ENCODE results near the gene UBE2M.

Gene UBE2M

GRCh38 chr19:58573658-58574164, 15.3 kb upstream of the UBE2M start:
- Mint-ChIP-seq H3K4me3 (peak overlapping the region; percentile 92), H3K27ac (peak overlapping the region; percentile 98 to 99), H3K9me3 (no peaks in the 10 kb centered on the region), H3K4me1 (peaks cover 57% of the 10 kb centered on the region), H3K27me3 (no peaks in the 10 kb centered on the region)
- ATAC-seq (no peak), DNase-seq (no peak)

- Mint-ChIP-seq H3K27ac (peak within 1 kb of the TSS; percentile 98 to 99), H3K4me3 (peak within 1 kb of the TSS; percentile 92), H3K27me3 (no peaks in the 10 kb centered on the region), H3K4me1 (peaks cover 57% of the 10 kb centered on the region), H3K9me3 (no peaks in the 10 kb centered on the region)
- ATAC-seq (peak; percentile 78), DNase-seq (peak; percentile 98 to 100)
These were observed 14.6 kb upstream of the UBE2M start, which contains the start of gene MZF1 for GRCh38 chr19:58572818-58573657. MZF1 (minus strand) TSS chr19:58573335; CDS start chr19:58571389, 1,946 bp downstream.

- Mint-ChIP-seq H3K9me3 (no peaks in the 10 kb centered on the region), H3K4me1 (peaks cover 51% of the 10 kb centered on the region), H3K4me3 (peak overlapping the region; percentile 92), H3K27ac (peak overlapping the region; percentile 77 to 98), H3K27me3 (no peaks in the 10 kb centered on the region)
- ATAC-seq = no peak
- no peak for DNase-seq
These were observed 13.8 kb upstream of the UBE2M start for GRCh38 chr19:58572026-58572817.

- H3K4me1 Mint-ChIP-seq = peaks cover 48% of the 10 kb centered on the region
- H3K27me3 Mint-ChIP-seq = no peaks in the 10 kb centered on the region
- DNase-seq (no peak), ATAC-seq (no peak)
- no peaks in the 10 kb centered on the region for H3K9me3 Mint-ChIP-seq
- peak overlapping the region; percentile 92 for H3K4me3 Mint-ChIP-seq
- H3K27ac Mint-ChIP-seq = no peak overlapping the region
These were observed 13.2 kb upstream of the UBE2M start for GRCh38 chr19:58571575-58571947.

- no peak overlapping the region for H3K27ac Mint-ChIP-seq
These were observed 12.6 kb upstream of the UBE2M start for GRCh38 chr19:58570770-58571574.

GRCh38 chr19:58569943-58570670, 11.7 kb upstream of the UBE2M start:
- Mint-ChIP-seq H3K9me3 (no peaks in the 10 kb centered on the region), H3K4me3 (no peak overlapping the region), H3K27ac (peak overlapping the region in 1 of 2 donors; percentile 74), H3K27me3 (no peaks in the 10 kb centered on the region), H3K4me1 (peaks cover 48% of the 10 kb centered on the region)
- no peak for ATAC-seq
- DNase-seq = peak in 1 of 2 donors; percentile 9

More at GRCh38 chr19:58570770-58571574, 12.6 kb upstream of the UBE2M start:
- Mint-ChIP-seq H3K9me3 (no peaks in the 10 kb centered on the region), H3K4me3 (no peak overlapping the region), H3K27me3 (no peaks in the 10 kb centered on the region), H3K4me1 (peaks cover 51% of the 10 kb centered on the region)
- peak in 1 of 2 donors; percentile 14 for DNase-seq
- ATAC-seq = no peak

- Mint-ChIP-seq H3K9me3 (no peaks in the 10 kb centered on the region), H3K4me1 (peaks cover 44% of the 10 kb centered on the region), H3K27me3 (no peaks in the 10 kb centered on the region)
These were observed 11.0 kb upstream of the UBE2M start for GRCh38 chr19:58569191-58569942.

GRCh38 chr19:58568453-58569130, 10.2 kb upstream of the UBE2M start:
- Mint-ChIP-seq H3K27ac (peak overlapping the region in 1 of 2 donors; percentile 72), H3K4me3 (no peak overlapping the region)

More at GRCh38 chr19:58569191-58569942, 11.0 kb upstream of the UBE2M start:
- Mint-ChIP-seq H3K4me3 (no peak overlapping the region), H3K27ac (peak overlapping the region in 1 of 2 donors; percentile 74)
- ATAC-seq (no peak), DNase-seq (peak in 1 of 2 donors; percentile 9)

GRCh38 chr19:58566989-58567388, 8.6 kb upstream of the UBE2M start:
- ATAC-seq = no peak

More at GRCh38 chr19:58568453-58569130, 10.2 kb upstream of the UBE2M start:
- Mint-ChIP-seq H3K9me3 (no peaks in the 10 kb centered on the region), H3K4me1 (peaks cover 43% of the 10 kb centered on the region), H3K27me3 (no peaks in the 10 kb centered on the region)
- ATAC-seq (no peak), DNase-seq (peak in 1 of 2 donors; percentile 5)

GRCh38 chr19:58563823-58564222, 5.4 kb upstream of the UBE2M start:
- Mint-ChIP-seq H3K27ac (peak overlapping the region in 1 of 2 donors; percentile 28), H3K4me3 (peak overlapping the region; percentile 82 to 97), H3K9me3 (no peaks in the 10 kb centered on the region), H3K4me1 (peaks cover 68% of the 10 kb centered on the region), H3K27me3 (no peaks in the 10 kb centered on the region)
- no peak for ATAC-seq
- no peak for DNase-seq

More at GRCh38 chr19:58566989-58567388, 8.6 kb upstream of the UBE2M start:
- peaks cover 47% of the 10 kb centered on the region for H3K4me1 Mint-ChIP-seq
- no peak overlapping the region for H3K4me3 Mint-ChIP-seq
- H3K27me3 Mint-ChIP-seq = no peaks in the 10 kb centered on the region
- no peak overlapping the region for H3K27ac Mint-ChIP-seq
- H3K9me3 Mint-ChIP-seq = no peaks in the 10 kb centered on the region
- DNase-seq = peak in 1 of 2 donors; percentile 6

- H3K9me3 Mint-ChIP-seq = no peaks in the 10 kb centered on the region
- no peak for ATAC-seq
- DNase-seq = no peak
- H3K27me3 Mint-ChIP-seq = no peaks in the 10 kb centered on the region
- peaks cover 61% of the 10 kb centered on the region for H3K4me1 Mint-ChIP-seq
- H3K4me3 Mint-ChIP-seq = peak overlapping the region; percentile 82 to 97
- H3K27ac Mint-ChIP-seq = peak overlapping the region in 1 of 2 donors; percentile 93
These were observed 4.7 kb upstream of the UBE2M start for GRCh38 chr19:58563034-58563573.

- H3K27me3 Mint-ChIP-seq = no peaks in the 10 kb centered on the region
- ATAC-seq (peak; percentile 16), DNase-seq (peak; percentile 44 to 62)
- peak overlapping the region; percentile 82 to 97 for H3K4me3 Mint-ChIP-seq
- no peaks in the 10 kb centered on the region for H3K9me3 Mint-ChIP-seq
- H3K4me1 Mint-ChIP-seq = peaks cover 65% of the 10 kb centered on the region
- H3K27ac Mint-ChIP-seq = peak overlapping the region; percentile 40 to 93
These were observed 4.0 kb upstream of the UBE2M start for GRCh38 chr19:58562122-58563033.

Measured in stimulated activated naive CD8-positive, alpha-beta T cell treated with anti-CD3 and anti-CD28 coated beads, Interleukin-15, amount 100 ng/mL, for 72 hours (primary cell).